Hematopoietic multipotent progenitor cell (in vitro differentiated cells): ENCODE data around the gene TTLL3. TPM values are rescaled to one million over a fixed set of nuclear protein-coding genes. Genes with fewer than 3 reads are reported as not detected.

Source experiments
- DNase-seq, 3 donors: peaks; one replicate each; pipeline ENCODE4 v3.0.0-alpha.2; 2011 to 2015; ENCODE audit warnings: low read depth in 2 of 3, low spot score in 2 of 3
- total RNA-seq: library from RNA; depleted of rRNA; stranded (reverse); fragments of >200 nt; gene quantifications from one replicate; pipeline ENCODE4 v1.2.3, GENCODE V29; 2012

The TTLL3 gene
- total RNA-seq, 1 donor, result 35.3 TPM

DNA sequence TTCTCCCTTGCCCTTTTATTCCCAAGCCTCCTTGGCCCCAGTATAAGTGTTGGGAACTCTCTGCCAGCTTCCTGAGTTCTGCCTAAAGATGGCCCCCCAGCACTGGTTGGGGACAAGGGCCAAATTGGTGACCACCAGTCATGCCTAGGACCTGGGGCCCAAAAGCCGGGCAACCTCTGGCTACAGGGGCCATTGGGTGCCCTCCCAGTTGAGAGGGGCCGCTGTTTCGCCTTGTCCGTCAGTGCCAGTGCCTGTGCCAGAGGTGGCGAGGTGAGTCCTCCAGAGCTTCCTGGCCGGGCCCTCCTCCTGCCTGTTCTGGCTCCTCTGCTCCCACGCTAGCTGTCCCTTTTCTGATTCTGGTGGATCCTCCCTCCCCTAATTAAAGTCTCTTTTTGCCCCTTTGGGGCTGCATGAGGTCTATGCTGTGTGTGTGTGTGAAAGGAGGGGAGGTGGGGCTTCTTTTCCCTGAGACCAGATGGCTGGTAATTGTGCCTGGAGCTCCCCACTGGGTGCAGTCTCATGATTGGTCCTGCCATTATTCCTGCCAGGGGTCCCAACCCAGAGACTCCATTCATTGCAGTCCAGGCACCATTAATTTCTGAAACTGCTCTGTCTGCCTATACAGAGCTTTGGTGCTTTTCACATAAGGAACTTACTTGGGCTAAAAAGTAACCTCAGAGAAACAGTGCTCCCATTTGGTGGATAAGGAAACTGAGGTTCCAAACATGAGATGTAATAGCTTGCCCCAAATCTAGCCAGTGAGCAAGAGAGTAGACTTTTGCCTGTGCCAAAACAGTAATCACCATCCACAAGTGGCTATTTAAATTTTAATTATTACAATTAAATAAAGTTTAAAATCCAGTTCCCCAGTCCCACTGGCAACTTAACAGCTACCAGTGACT, 3.1 kb upstream of the TTLL3 start:
- no peak for DNase-seq

DNA sequence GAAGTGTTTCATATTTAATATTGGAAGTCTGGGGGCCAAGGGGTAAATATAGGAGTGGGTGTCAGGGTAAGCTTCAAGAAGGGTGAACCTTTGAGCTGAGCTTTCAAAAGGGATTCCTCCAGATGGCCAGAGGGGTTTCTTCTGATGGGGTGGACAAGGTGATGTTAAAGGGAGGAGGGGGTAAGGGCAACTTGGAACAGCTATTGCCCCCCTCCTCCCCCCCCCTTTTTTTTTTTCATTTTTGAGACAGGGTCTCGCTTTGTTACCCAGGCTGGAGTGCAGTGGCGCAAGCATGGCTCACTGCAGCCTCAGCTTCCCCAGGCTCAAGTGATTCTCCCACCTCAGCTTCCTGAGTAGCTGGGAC, 2.1 kb upstream of the TTLL3 start:
- no peak for DNase-seq

DNA sequence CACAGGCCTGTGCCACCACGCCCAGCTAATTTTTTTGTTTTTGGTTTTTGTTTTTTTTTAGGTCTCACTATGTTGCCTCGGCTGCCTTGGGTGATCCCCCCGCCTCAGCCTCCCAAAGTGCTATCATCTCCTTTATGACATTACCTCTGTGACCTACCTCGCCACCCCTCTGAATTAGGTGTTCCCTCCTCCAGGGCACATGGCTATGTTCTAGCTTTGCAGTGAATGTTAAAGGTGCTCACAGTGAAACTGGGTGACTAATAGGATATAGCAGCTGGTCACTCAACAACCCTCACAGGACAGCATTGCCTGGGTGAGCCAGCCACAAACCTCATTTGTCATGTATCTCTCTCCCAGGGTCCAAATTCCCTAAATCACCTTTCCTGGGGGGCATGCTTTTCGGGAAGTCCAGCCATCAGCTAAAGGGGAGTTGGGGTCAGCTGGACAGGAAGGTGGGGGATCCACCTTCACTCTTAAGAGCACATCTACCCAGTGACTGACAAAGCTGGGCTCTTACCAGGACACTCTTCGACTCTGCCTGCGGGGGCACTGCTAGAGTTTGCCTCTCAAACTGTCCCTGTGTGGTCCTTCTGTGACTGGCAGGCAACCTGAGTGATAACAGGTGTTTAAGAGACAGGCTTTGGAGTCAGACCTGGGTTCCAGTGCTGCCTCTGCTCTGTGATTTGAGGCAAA, 1.6 kb upstream of the TTLL3 start:
- peak; percentile 22 to 60 (median 42) for DNase-seq

DNA sequence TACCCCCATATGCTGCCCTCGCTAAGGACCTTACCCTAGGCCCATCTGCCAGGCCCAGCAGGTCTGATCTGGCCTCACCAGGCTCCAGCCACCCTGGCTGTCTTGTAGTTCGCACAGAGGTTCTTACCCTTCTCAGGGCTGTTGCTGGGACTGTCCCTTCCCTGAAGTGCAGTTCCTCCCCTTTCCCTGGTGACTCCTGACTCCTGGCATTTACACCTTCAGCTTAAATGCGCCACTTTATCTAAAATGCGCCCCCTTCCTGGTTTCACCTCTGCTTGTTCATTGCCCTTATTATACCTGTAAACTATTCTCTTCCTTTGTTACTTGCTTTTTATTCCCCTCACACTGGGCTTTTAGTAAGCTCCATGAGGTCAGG, 835 bp upstream of the TTLL3 start:
- no peak for DNase-seq

DNA sequence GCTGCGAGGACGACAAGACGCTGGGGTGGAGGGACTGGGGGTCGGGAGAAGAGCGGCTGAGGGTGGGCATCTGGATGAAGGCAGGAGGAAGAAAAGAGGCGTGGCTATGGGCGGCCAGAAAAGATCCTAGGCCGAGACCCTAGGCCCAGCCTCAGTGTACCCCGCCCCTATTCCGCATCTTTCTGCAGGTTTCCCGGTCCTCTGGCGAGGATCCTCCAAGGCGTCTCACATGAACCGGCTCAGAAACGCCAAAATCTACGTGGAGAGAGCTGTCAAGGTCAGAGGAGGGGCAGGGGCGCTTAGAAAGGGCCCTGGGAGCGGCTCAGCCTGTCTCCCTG, 340 bp downstream of the TTLL3 start:
- DNase-seq, result no peak

DNA sequence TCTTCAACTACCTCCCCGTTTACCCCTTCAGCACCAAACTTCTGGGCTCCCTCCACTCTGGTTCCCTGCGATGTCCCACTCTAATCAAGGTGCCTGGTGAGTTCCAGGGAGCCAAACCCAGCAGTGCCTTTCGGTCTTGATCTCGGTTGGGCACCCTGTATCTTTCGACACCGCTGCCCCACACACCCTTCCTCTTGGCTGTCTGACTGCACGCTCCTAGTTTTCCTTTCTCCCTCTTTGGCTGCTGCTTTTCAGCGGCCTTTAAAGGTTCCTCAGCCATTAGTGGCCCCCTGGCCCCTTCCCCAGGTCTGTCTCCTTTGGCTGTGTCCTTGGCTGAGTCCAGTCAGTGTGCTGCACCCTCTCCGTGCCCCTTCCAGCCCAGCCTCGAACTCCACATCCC, 784 bp downstream of the TTLL3 start:
- DNase-seq, result no peak

DNA sequence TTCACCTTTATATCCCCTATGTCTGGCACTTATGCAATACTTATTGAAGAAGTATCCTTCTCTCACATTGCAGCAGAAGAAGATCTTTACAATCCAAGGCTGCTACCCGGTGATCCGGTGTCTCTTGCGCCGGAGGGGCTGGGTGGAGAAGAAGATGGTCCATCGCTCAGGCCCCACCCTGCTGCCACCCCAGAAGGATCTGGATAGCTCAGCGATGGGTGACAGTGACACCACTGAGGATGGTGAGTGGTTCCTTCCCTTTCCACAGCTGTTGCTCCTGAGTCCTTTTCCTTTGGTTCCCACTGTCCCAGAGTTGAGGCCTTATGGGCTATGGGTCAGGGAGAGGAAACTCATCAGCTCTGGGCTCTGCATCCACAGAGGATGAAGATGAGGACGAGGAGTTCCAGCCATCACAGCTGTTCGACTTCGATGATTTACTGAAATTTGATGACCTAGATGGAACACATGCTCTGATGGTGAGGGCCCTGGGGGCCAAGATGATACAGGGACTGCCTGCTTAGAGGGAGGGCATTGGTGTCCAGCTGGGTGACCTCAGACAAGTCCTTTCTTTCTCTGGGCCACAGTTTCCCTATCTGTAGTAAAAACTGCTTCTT, 2.9 kb downstream of the TTLL3 start:
- no peak for DNase-seq

DNA sequence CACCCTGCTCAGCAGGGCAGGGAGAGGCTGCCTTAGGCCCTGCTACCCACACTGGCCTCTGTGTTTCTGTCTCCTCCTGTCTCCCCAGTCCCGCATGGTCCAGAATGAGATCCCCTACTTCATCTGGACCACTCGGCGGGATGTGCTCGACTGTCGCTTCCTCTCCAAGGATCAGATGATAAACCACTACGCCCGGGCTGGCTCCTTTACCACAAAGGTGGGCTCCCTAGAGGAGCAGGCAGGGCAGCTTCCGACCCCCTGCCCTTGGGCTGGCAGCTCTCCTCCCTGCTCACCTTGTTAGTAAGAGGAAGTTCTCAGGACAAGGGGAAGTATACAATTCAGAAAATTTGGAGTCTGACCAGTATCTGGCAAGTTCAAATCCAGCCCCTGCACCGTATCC, 5.9 kb downstream of the TTLL3 start:
- DNase-seq, result no peak

DNA sequence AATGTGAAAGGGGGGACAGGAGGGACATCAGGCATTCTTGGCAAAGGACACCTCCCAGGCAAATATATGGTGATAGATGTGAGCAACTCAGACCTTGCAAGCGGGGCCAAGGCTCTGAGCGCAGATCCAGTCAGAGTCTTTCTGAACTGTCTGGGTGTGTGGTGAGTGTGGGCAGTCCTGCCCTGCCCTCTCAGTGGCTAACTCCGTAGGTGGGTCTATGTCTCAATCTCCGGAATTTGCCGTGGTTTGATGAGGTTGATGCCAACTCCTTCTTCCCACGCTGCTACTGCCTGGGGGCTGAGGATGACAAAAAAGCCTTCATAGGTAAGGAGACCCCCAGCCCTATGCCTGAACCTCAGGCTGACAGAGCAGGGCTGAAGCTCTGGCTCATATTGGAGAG, 7.4 kb downstream of the TTLL3 start:
- no peak for DNase-seq

DNA sequence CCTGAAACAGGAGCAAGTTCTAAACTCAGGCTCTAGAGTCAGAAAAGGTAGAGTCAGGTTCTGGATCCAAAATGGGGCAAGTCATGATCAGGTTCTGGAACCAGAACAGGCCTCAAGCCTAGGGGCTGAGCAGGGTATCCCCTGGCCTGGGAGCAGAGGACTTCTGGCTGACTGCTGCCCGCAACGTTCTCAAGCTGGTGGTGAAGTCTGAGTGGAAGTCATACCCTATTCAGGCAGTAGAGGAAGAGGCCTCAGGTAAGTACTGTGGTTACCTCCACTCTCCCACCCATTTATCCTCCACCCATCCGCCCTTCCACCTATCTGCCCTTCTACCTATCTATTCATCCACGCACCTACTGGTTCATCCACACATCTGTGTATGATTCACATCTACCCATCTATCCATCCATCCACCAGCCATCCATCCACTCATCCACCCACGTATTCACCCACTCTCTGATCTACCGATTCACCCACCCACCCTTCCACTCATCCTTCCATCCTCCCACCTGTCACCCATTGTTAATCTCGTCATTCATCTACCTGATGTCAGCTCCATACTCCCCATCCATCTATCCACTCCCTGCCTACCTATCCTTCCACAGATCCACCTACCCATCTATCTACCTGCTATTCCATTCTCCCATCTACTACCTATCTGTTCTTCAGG, 8.7 kb downstream of the TTLL3 start:
- DNase-seq, result no peak

DNA sequence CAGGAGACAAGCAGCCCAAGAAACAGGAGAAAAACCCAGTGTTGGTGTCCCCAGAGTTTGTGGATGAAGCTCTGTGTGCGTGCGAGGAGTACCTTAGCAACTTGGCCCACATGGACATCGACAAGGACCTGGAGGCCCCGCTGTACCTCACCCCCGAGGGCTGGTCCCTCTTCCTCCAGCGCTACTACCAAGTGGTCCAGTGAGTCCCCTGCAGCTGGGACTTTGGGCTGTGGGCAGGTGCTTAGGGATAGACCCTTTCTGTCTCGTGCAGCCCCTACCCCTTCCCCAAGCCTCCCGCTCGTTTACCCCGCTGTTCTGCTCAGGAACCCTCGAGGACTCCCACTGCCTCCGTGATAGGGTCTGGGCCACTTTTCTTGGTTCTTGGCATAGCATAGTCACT, 10.5 kb downstream of the TTLL3 start:
- DNase-seq, result no peak

DNA sequence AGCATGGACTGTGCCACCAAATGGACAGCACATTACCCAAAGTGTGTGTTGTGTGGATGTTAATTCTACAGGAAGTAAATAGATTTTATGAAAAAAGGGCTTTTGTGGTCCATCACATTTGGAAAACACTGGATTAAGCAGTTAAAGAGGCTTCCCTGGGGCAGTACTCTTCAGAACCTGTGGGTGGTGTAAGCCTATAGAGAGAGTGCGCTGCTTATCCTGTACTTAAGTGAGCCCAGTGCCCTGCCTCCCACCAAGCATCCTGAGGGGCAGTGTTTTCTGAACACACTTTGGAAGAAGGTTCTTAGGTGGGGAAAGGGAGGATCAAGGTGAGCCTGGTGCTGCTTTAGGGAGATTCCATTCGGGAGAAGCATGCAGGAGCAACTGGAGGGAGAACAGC, 10.9 kb downstream of the TTLL3 start:
- peak in 2 of 3 donors; percentile 14 to 27 for DNase-seq

DNA sequence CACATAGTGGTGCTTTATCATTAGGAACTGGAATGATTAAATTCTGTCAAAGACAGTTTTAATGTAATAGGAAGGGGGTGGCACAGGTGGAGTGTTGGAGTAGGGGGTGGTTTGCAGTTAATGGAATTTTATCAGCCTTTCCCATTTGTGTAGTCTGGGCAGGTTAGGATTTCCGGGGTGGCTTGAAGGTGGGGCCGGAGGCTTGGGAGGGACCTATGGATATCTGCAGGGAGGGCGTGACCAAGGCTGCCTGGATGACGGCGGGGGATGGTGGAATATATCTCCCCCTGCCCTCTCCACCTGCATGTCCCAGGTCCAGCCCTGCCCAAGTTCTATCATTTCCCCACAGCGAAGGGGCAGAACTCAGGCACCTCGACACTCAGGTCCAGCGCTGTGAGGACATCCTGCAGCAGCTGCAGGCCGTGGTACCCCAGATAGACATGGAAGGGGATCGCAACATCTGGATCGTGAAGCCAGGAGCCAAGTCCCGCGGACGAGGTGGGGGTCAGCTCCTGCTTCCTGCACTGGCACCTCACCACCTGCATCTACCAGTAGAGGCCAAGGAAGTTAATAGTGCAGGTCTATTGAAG, 15.5 kb downstream of the TTLL3 start:
- no peak for DNase-seq

DNA sequence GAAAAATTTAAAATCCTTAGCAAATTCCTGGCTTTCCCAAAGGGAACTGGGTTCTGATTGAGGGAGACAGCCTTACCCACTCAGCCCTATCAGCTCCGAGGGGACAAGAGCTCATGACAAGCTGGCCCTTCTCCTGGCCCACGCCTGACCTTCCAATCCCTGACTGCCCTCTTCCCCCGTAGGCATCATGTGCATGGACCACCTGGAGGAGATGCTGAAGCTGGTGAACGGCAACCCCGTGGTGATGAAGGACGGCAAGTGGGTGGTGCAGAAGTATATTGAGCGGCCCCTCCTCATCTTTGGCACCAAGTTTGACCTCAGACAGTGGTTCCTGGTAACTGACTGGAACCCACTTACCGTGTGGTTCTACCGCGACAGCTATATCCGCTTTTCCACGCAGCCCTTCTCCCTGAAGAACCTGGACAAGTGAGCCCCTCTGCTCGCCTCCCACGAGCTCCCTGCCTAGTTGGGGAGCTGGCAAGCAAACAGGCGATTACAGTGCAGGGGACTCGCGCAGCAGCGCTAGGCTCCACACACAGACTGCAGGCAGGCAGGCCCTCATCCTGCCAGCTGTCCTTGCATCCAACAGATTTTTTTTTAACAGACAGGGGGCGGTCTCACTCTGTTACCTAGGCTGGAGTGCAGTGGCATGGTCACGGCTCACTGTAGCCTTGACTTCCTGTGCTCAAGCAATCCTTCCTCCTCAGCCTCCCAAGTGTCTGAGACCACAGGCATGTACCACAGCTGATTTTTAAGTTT, 16.9 kb downstream of the TTLL3 start:
- DNase-seq, result peak in 2 of 3 donors; percentile 9 to 35

DNA sequence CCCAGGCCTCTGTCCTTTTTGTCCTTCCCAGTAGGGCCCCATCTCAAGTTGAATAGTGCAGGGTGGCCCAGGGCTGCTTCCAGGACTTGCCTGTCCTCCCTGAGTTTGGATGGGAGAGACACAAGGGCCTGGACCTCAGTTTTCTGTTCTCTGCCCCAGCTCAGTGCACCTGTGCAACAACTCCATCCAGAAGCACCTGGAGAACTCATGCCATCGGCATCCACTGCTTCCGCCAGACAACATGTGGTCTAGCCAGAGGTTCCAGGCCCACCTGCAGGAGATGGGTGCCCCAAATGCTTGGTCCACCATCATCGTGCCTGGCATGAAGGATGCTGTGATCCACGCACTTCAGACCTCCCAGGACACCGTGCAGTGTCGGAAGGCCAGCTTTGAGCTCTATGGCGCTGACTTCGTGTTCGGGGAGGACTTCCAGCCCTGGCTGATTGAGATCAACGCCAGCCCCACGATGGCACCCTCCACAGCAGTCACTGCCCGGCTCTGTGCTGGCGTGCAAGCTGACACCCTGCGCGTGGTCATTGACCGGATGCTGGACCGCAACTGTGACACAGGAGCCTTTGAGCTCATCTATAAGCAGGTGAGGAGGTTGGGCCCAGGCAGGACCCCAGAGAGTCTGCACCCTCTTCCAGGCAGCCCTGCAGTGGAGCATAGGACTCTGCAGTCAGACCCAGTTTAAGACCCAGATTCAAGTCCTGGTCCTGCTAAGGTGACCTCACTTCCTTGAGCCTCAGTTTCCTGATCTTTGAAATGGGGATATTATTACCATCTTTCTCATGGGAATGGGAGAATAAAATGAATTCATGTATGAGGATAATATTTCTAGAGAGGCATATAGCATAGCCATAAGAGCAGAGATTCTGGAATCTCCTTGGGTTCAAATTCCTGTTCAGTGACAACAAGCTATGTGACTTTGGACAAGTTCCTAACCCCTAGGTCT, 19.0 kb downstream of the TTLL3 start:
- DNase-seq, result no peak

DNA sequence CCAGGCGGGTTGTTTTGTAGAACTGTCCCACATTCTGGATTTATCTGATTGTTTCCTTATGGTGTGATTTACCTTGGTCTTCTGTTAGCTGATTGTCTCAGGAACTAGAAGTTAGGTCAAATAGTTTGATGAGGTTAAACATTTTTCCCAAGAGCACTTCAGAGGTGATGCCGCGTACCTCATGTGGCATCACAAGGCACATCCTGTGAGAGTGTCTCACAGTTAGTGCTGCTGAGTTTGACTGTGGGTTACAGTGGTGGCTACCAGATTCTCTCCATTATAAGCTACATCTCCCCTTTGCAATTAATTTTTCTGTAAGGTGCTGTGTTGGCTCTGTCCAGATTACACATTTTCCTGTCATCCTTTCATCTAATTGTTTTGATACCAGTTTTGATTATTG, 21.2 kb downstream of the TTLL3 start:
- DNase-seq, result no peak

DNA sequence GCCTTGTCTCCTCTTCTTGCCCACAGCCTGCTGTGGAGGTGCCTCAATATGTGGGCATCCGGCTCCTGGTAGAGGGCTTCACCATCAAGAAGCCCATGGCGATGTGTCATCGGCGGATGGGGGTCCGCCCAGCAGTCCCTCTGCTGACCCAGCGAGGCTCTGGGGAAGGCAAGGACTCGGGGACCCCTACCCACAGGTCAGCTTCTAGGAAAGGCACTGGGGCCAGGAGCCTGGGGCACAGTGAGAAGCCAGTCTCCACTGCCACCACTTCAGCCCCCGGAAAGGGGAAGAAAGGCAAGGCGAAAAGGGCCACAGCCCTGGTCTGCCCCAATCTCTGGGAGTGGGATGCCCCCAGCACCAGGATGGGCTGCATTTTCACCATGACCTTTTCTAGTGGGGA, 23.0 kb downstream of the TTLL3 start:
- no peak for DNase-seq

DNA sequence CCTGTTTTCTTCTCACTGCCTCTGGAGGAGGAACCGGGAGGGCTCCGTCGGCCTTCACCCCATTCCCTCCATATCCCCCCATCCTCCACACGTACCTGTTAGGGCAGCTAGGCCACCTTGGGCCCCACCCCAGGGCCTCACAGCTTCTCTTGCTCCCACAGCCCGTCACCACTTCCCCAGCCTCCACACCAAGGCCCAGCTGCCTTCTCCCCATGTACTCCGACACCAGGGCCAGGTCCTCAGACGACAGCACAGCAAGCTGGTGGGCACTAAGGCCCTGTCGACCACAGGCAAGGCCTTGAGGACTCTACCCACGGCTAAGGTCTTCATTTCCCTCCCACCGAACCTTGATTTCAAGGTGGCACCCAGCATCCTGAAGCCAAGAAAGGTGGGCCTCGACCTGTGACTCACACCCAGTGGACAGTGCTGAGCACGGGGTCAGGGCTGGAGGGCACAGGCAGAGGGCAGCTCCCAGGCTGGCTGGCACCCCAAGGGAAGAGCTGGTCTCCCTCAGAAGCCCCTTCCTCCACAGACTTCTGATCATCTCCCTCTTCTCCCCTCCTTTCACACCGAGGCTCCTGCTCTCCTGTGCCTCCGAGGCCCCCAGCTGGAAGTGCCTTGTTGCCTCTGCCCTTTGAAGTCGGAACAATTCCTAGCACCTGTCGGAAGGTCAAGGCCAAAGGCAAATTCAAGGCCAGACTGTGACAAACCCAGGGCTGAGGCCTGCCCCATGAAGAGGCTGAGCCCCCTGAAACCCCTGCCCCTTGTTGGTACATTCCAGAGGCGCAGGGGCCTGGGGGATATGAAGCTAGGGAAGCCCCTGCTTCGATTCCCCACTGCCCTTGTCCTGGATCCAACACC, 24.7 kb downstream of the TTLL3 start:
- no peak for DNase-seq
